H1 (cell line): ENCODE data around the gene IFNL4.

Experiments
- BRCA1 ChIP-seq: IDR thresholded peaks from 2 replicates; pipeline ENCODE4 v1.6.1; 2012; ENCODE audit warnings: low read depth, low read length, improper control_type of control experiment
- CREB1 ChIP-seq: IDR thresholded peaks from 2 replicates; pipeline ENCODE4 v1.6.1; 2012; ENCODE audit warnings: inconsistent platforms
- EZH2 ChIP-seq: fragments of 200-600 bp; sonication (generic); IDR thresholded peaks from 2 replicates; pipeline ENCODE4 v1.7.1; 2012; ENCODE audit warnings: low read depth, mild to moderate bottlenecking, moderate library complexity, low read length, inconsistent platforms; ENCODE audit not compliant: severe bottlenecking
- MAX ChIP-seq: IDR thresholded peaks from 2 replicates; pipeline ENCODE4 v1.6.1; 2012; ENCODE audit warnings: inconsistent platforms
- POLR2A ChIP-seq, 2 experiments: IDR thresholded peaks; 1 replicate in 1 of 2; 2 replicates in 1 of 2; pipeline ENCODE4 v1.6.1; 2011; ENCODE audit warnings: low read depth in 2 of 2, low read length in 2 of 2, mild to moderate bottlenecking in 2 of 2; ENCODE audit errors: control extremely low read depth in 1 of 2
- POLR2AphosphoS5 ChIP-seq: IDR thresholded peaks from 2 replicates; pipeline ENCODE4 v1.6.1; 2011; ENCODE audit warnings: low read depth, low read length
- SIRT6 ChIP-seq: IDR thresholded peaks from one replicate; pipeline ENCODE4 v1.7.1; 2012; ENCODE audit warnings: low read length, inconsistent platforms
- TAF1 ChIP-seq: IDR thresholded peaks from 2 replicates; pipeline ENCODE4 v1.6.1; 2011; ENCODE audit warnings: mild to moderate bottlenecking, low read depth, low read length
- TEAD4 ChIP-seq: IDR thresholded peaks from 2 replicates; pipeline ENCODE4 v1.6.1; 2012; ENCODE audit warnings: low read depth, low read length, inconsistent platforms, mixed read lengths
- USF2 ChIP-seq: IDR thresholded peaks from 2 replicates; pipeline ENCODE4 v1.6.1; 2011; ENCODE audit warnings: low read length, improper control_type of control experiment
- TF ChIP-seq, protein P1 (sequence below), 3 experiments: IDR thresholded peaks; 1 replicate in 2 of 3; 2 replicates in 1 of 3; pipeline versions ENCODE4 v1.5.1 to v1.6.1; 2011; ENCODE audit warnings: low read length in 3 of 3, mild to moderate bottlenecking in 3 of 3, inconsistent platforms in 2 of 3, low read depth in 1 of 3, moderate library complexity in 1 of 3; ENCODE audit not compliant: insufficient read depth in 1 of 3; ENCODE audit errors: control extremely low read depth in 1 of 3

GRCh38 chr19:39209196-39209595 is 39.5 kb downstream of the IFNL4 start:
- TF ChIP-seq TEAD4 (no peak), MAX (no peak), POLR2AphosphoS5 (no peak), POLR2A (IDR thresholded peaks at IDR 0.05; ENCODE audit: control extremely low read depth in 1 of 2, low read depth in 2 of 2, low read length in 2 of 2) (no peak), CREB1 (no peak), USF2 (no peak), EZH2 (no peak), SIRT6 (no peak), BRCA1 (no peak), TAF1 (no peak)
- TF ChIP-seq, protein P1, sequence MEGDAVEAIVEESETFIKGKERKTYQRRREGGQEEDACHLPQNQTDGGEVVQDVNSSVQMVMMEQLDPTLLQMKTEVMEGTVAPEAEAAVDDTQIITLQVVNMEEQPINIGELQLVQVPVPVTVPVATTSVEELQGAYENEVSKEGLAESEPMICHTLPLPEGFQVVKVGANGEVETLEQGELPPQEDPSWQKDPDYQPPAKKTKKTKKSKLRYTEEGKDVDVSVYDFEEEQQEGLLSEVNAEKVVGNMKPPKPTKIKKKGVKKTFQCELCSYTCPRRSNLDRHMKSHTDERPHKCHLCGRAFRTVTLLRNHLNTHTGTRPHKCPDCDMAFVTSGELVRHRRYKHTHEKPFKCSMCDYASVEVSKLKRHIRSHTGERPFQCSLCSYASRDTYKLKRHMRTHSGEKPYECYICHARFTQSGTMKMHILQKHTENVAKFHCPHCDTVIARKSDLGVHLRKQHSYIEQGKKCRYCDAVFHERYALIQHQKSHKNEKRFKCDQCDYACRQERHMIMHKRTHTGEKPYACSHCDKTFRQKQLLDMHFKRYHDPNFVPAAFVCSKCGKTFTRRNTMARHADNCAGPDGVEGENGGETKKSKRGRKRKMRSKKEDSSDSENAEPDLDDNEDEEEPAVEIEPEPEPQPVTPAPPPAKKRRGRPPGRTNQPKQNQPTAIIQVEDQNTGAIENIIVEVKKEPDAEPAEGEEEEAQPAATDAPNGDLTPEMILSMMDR (IDR thresholded peaks at IDR 0.05; ENCODE audit: control extremely low read depth in 1 of 3, insufficient read depth in 1 of 3, low read depth in 1 of 3, low read length in 3 of 3) = no peak
